ENCODE results near the gene ETNK2. TPM values are rescaled to one million over a fixed set of nuclear protein-coding genes. Genes with fewer than 3 reads are reported as not detected.
"Not testable (repeated sequence)": the region's sequence is repeated elsewhere in the genome, so short reads cannot be mapped to it uniquely, and the experiment has no call there.

The ETNK2 gene
- total RNA-seq, 1 donor from 2014 or later = 15.6 TPM

GRCh38 chr1:204102029-204102611 is 49.7 kb downstream of the ETNK2 start:
- no peak for TF ChIP-seq CTCF (conservative IDR thresholded peaks at IDR 0.05; ENCODE audit: low read depth, low read length)
- H3K4me3 ChIP-seq (ENCODE audit: low read depth, low read length) = no peak overlapping the region
- DNase-seq (ENCODE audit: low read depth) = no peak

GRCh38 chr1:204099754-204100153 is 52.1 kb downstream of the ETNK2 start:
- H3K4me3 ChIP-seq (ENCODE audit: low read depth, low read length); DNase-seq (ENCODE audit: low read depth): not testable (repeated sequence)

- TF ChIP-seq CTCF (conservative IDR thresholded peaks at IDR 0.05; ENCODE audit: low read depth, low read length) = no peak
- no peak overlapping the region for H3K4me3 ChIP-seq (ENCODE audit: low read depth, low read length)
- DNase-seq (ENCODE audit: low read depth) = no peak
Observed at GRCh38 chr1:204098683-204099082, 53.2 kb downstream of the ETNK2 start.

- TF ChIP-seq CTCF (conservative IDR thresholded peaks at IDR 0.05; ENCODE audit: low read depth, low read length) = no peak
- DNase-seq (ENCODE audit: low read depth) = no peak
- no peak overlapping the region for H3K4me3 ChIP-seq (ENCODE audit: low read depth, low read length)
Observed at GRCh38 chr1:204096931-204097330, 54.9 kb downstream of the ETNK2 start.

GRCh38 chr1:204094856-204095634 is 56.8 kb downstream of the ETNK2 start:
- no peak for TF ChIP-seq CTCF (conservative IDR thresholded peaks at IDR 0.05; ENCODE audit: low read depth, low read length)
- no peak overlapping the region for H3K4me3 ChIP-seq (ENCODE audit: low read depth, low read length)
- DNase-seq (ENCODE audit: low read depth) = no peak

- TF ChIP-seq CTCF (conservative IDR thresholded peaks at IDR 0.05; ENCODE audit: low read depth, low read length) = no peak
- H3K4me3 ChIP-seq (ENCODE audit: low read depth, low read length) = no peak overlapping the region
- no peak for DNase-seq (ENCODE audit: low read depth)
Observed at GRCh38 chr1:204094313-204094729, 57.5 kb downstream of the ETNK2 start.

GRCh38 chr1:204093781-204094180 is 58.1 kb downstream of the ETNK2 start:
- no peak overlapping the region for H3K4me3 ChIP-seq (ENCODE audit: low read depth, low read length)
- no peak for DNase-seq (ENCODE audit: low read depth)
- TF ChIP-seq CTCF (conservative IDR thresholded peaks at IDR 0.05; ENCODE audit: low read depth, low read length) = no peak
